Stimulated activated naive CD8-positive, alpha-beta T cell treated with anti-CD3 and anti-CD28 coated beads, Interleukin-15, amount 100 ng/mL, for 72 hours (primary cell): ENCODE measurements around the gene NTNG2.
A peak's percentile ranks its signal among the peaks of the same experiment; 100 is the strongest.

Experiments used
- ATAC-seq: fragments of 150-1000 bp; cut with Tn5 transposase; 2 replicates; pipeline ENCODE4 v1.10.0; 2021; ENCODE audit warnings: mild to moderate bottlenecking, moderate library complexity
- DNase-seq, 2 donors: peaks; one replicate each; pipeline ENCODE4 v3.0.0; 2021 to 2022
- H3K27ac Mint-ChIP-seq, 2 donors: one replicate each; pipeline ENCODE4 v1.8.0; 2022; ENCODE audit warnings: mild to moderate bottlenecking in 2 of 2, mixed read lengths in 2 of 2, moderate library complexity in 2 of 2
- H3K27me3 Mint-ChIP-seq: one replicate; pipeline ENCODE4 v1.8.0; 2022; ENCODE audit warnings: mixed read lengths
- H3K4me1 Mint-ChIP-seq: one replicate; pipeline ENCODE4 v1.8.0; 2022; ENCODE audit warnings: mild to moderate bottlenecking, mixed read lengths
- H3K4me3 Mint-ChIP-seq, 2 donors: one replicate each; pipeline ENCODE4 v1.8.0; 2022; ENCODE audit warnings: mild to moderate bottlenecking in 2 of 2, mixed read lengths in 2 of 2, moderate library complexity in 1 of 2
- H3K9me3 Mint-ChIP-seq, 2 donors: one replicate each; pipeline ENCODE4 v1.8.0; 2022; ENCODE audit warnings: mixed read lengths in 2 of 2

The NTNG2 gene

DNA sequence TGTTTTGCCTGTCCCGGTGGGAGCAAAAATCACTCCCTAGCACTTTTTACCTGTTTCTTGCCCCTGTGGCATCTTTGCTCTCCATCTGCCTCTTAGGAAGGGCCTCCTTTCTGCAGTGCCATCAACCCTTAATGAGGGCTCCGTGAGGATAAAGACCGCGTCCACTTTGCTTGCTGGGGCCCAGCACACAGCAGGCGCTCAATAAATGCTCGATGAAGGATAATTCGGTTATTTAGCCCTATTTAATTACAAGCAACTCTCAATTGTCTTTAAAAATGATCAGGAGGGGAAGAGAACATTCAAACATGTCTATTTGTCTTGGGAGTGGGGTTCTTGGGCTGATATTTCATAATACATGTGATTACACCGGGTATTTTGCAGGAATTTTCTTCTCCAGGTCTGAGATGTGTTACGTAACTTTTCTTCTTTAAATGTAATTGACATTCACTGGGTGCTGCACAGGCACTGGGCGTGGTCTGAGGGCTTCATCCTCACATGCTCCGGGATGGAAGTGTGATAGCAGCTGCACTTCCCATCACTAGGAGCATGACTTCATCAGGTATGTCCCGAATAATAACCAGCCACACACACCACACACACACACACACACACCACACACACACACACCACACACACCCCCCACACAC is 19.8 kb upstream of the NTNG2 start:
- Mint-ChIP-seq H3K4me3 (peak overlapping the region; percentile 70 to 88), H3K27me3 (peaks cover 95% of the 10 kb centered on the region), H3K27ac (no peak overlapping the region), H3K4me1 (peaks cover 35% of the 10 kb centered on the region), H3K9me3 (no peaks in the 10 kb centered on the region)
- ATAC-seq (no peak), DNase-seq (no peak)

- peaks cover 44% of the 10 kb centered on the region for H3K4me1 Mint-ChIP-seq
- DNase-seq (no peak), ATAC-seq (no peak)
- no peak overlapping the region for H3K27ac Mint-ChIP-seq
- no peaks in the 10 kb centered on the region for H3K9me3 Mint-ChIP-seq
- no peak overlapping the region for H3K4me3 Mint-ChIP-seq
- H3K27me3 Mint-ChIP-seq, result peaks cover 95% of the 10 kb centered on the region
Observed at GRCh38 chr9:132142924-132143323, 18.9 kb upstream of the NTNG2 start.

GRCh38 chr9:132143359-132143758 is 18.5 kb upstream of the NTNG2 start:
- Mint-ChIP-seq H3K27ac (no peak overlapping the region), H3K4me1 (peaks cover 45% of the 10 kb centered on the region)

GRCh38 chr9:132144708-132145365 is 17.0 kb upstream of the NTNG2 start:
- H3K4me3 Mint-ChIP-seq, result peak overlapping the region in 1 of 2 donors; percentile 0
- ATAC-seq, result peak; percentile 93

More at GRCh38 chr9:132143359-132143758, 18.5 kb upstream of the NTNG2 start:
- H3K4me3 Mint-ChIP-seq, result no peak overlapping the region
- H3K27me3 Mint-ChIP-seq, result peaks cover 95% of the 10 kb centered on the region
- ATAC-seq (no peak), DNase-seq (no peak)
- H3K9me3 Mint-ChIP-seq, result no peaks in the 10 kb centered on the region

GRCh38 chr9:132146039-132146438 is 15.8 kb upstream of the NTNG2 start:
- H3K9me3 Mint-ChIP-seq, result no peaks in the 10 kb centered on the region
- H3K27me3 Mint-ChIP-seq, result peaks cover 95% of the 10 kb centered on the region
- ATAC-seq (no peak), DNase-seq (no peak)
- H3K27ac Mint-ChIP-seq, result no peak overlapping the region
- no peak overlapping the region for H3K4me3 Mint-ChIP-seq
- peaks cover 34% of the 10 kb centered on the region for H3K4me1 Mint-ChIP-seq

More at GRCh38 chr9:132144708-132145365, 17.0 kb upstream of the NTNG2 start:
- DNase-seq, result peak in 1 of 2 donors; percentile 15
- Mint-ChIP-seq H3K27ac (no peak overlapping the region), H3K27me3 (peaks cover 95% of the 10 kb centered on the region), H3K4me1 (peaks cover 42% of the 10 kb centered on the region), H3K9me3 (no peaks in the 10 kb centered on the region)

- Mint-ChIP-seq H3K9me3 (no peaks in the 10 kb centered on the region), H3K27me3 (peaks cover 95% of the 10 kb centered on the region), H3K4me3 (no peak overlapping the region), H3K4me1 (peaks cover 29% of the 10 kb centered on the region), H3K27ac (peak overlapping the region in 1 of 2 donors; percentile 68)
- no peak for ATAC-seq
- no peak for DNase-seq
Observed at GRCh38 chr9:132146575-132146974, 15.3 kb upstream of the NTNG2 start.

DNA sequence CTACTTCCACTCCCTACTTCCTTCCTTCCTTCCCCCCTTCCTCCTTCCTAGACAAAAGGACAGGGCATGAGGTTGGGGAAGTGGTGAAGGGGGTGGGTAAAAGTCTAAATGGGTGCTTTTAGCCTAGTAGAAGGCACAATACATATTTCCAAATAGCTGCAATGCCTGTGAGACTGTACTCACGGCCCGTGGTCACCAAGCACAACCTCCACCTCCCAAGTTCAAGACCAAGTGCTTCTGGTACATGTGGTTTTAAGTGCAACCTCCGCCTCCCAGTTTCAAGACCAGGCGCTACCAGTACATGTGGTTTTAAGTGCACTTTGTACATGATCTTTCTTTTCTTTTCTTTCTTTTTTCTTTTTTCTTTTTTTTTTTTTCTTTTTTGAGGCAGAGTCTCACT is 14.5 kb upstream of the NTNG2 start:
- Mint-ChIP-seq H3K9me3 (no peaks in the 10 kb centered on the region), H3K4me1 (peaks cover 23% of the 10 kb centered on the region), H3K27ac (peak overlapping the region in 1 of 2 donors; percentile 19), H3K27me3 (peaks cover 94% of the 10 kb centered on the region), H3K4me3 (peak overlapping the region in 1 of 2 donors; percentile 31)
- DNase-seq (no peak), ATAC-seq (no peak)

DNA sequence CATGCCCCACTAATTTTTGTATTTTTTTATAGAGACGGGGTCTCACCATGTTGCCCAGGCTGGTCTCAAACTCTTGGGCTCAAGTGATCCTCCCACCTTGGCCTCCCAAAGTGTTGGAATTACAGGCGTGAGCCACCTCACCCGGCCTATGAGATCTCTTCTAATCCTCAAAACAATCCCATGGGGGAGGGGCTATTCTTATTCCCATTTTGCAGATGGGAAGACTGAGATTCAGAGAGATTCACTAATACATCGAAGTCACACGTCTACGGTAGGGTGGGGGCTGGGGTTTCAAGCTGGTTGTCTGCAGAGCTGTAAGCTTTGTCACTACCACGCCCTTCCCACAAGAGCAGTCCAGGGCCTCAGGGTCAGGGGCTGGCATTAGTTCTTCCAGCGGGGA is 14.0 kb upstream of the NTNG2 start:
- Mint-ChIP-seq H3K4me1 (peaks cover 23% of the 10 kb centered on the region), H3K27ac (no peak overlapping the region), H3K27me3 (peaks cover 94% of the 10 kb centered on the region), H3K9me3 (no peaks in the 10 kb centered on the region), H3K4me3 (peak overlapping the region in 1 of 2 donors; percentile 31)
- no peak for DNase-seq
- no peak for ATAC-seq

DNA sequence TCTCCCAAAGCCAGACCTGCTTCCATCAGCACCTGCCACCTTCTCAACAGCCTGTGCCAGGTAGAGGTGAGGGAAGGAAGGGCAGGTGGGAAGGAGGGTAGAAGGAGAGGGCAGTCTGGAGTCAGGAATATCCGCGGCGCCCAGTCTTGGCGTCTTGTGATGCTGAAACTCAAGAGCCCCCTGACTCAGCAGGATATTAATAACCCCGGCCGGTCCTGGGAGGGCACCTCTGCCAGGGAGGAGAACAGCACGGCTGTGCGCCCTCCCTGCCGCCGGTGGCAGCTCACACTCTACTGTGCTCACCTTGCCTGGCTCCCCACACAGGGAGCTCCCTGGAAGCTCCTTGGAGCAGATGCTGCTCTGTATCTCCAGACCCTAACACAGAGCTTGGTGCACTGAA is 11.6 kb upstream of the NTNG2 start:
- peaks cover 91% of the 10 kb centered on the region for H3K27me3 Mint-ChIP-seq
- ATAC-seq, result no peak
- H3K4me3 Mint-ChIP-seq, result no peak overlapping the region
- H3K4me1 Mint-ChIP-seq, result peaks cover 16% of the 10 kb centered on the region
- DNase-seq, result no peak
- no peak overlapping the region for H3K27ac Mint-ChIP-seq
- H3K9me3 Mint-ChIP-seq, result no peaks in the 10 kb centered on the region

DNA sequence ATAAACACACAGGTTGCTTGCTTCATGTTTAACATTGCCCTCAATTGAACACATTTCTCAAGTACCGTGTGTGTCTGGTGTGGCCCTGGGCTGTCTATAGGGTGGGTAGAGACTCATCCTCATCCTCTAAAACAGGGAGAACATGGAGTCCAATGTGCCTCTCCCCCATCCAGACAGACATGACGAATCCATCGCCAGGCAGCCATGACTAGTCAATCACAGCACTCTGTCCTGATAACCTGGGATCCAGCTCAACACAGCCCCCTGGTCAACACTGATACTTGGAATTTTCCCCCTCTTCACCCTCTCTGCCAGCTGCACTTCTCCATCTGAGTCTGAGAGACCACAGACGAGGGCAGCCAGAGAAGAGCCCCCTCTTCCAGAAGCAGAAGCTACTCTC is 10.7 kb upstream of the NTNG2 start:
- Mint-ChIP-seq H3K4me3 (no peak overlapping the region), H3K9me3 (no peaks in the 10 kb centered on the region), H3K27ac (no peak overlapping the region), H3K27me3 (peaks cover 91% of the 10 kb centered on the region), H3K4me1 (peaks cover 14% of the 10 kb centered on the region)
- no peak for ATAC-seq
- no peak for DNase-seq

- ATAC-seq, result no peak
- Mint-ChIP-seq H3K4me1 (peaks cover 8% of the 10 kb centered on the region), H3K27me3 (peaks cover 91% of the 10 kb centered on the region), H3K27ac (no peak overlapping the region), H3K9me3 (no peaks in the 10 kb centered on the region), H3K4me3 (no peak overlapping the region)
- no peak for DNase-seq
Observed at GRCh38 chr9:132152231-132152630, 9.6 kb upstream of the NTNG2 start.

DNA sequence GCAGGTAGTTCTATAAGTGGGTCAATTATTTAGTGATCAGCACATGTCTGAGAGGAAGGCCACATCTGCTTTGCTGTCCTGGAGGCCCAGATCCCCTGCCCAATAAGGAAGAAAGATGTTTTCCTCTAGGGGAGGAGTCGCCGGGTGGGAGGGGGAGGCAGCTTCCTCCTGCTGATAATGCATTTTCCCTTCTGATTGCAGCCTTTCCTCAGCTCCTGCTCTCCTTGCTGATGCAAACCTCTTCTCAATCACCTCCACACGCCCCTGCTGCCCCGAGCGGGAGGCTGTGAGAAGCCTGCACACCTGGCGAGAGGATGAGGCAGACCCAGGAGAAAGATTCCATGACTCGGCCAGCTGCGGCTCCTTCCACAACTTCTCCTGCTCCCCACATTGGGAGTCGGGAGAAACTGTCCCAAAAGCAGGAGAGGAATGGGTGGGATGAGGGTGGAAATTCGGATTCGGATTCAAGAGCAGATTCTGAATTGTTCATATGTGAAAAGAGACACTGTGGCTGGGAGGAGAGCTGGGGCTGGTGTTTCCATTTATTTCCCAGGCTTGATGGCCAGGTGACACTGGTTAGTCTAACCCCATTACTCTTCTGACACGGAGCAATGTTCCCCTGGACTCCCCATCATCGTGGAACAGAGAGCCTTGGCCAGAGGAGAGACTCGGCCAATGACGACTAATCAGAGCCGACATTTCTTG is 6.8 kb upstream of the NTNG2 start:
- no peaks in the 10 kb centered on the region for H3K4me1 Mint-ChIP-seq
- H3K4me3 Mint-ChIP-seq, result no peak overlapping the region
- no peak for DNase-seq
- H3K27ac Mint-ChIP-seq, result peak overlapping the region in 1 of 2 donors; percentile 71
- peaks cover 85% of the 10 kb centered on the region for H3K27me3 Mint-ChIP-seq
- no peaks in the 10 kb centered on the region for H3K9me3 Mint-ChIP-seq
- ATAC-seq, result no peak

DNA sequence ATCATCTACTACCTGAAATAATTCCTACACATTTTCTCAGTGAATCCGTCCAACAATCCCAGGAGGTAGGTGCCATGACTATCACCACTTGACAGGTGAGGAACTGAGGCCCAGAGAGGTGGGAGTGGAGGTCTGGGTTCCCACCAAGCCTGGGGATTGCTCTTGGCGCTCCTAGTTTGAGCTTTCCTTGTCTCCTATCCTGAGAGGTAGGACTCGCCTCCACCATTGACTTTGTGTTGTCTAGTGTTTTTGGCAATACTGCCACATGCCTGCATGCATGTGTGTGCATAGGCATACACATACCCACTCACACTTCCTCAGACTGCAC is 6.3 kb upstream of the NTNG2 start:
- Mint-ChIP-seq H3K4me1 (peaks cover 2% of the 10 kb centered on the region), H3K4me3 (no peak overlapping the region), H3K9me3 (no peaks in the 10 kb centered on the region), H3K27me3 (peaks cover 85% of the 10 kb centered on the region), H3K27ac (no peak overlapping the region)
- ATAC-seq (no peak), DNase-seq (no peak)

- Mint-ChIP-seq H3K4me3 (no peak overlapping the region), H3K27me3 (peaks cover 82% of the 10 kb centered on the region), H3K9me3 (no peaks in the 10 kb centered on the region), H3K4me1 (peaks cover 7% of the 10 kb centered on the region), H3K27ac (no peak overlapping the region)
- no peak for ATAC-seq
- DNase-seq, result no peak
Observed at GRCh38 chr9:132156262-132156661, 5.6 kb upstream of the NTNG2 start.

GRCh38 chr9:132157347-132158116 is 4.3 kb upstream of the NTNG2 start:
- peaks cover 13% of the 10 kb centered on the region for H3K4me1 Mint-ChIP-seq

More at GRCh38 chr9:132157347-132158116, 4.3 kb upstream of the NTNG2 start:
- H3K4me3 Mint-ChIP-seq, result no peak overlapping the region
- peaks cover 77% of the 10 kb centered on the region for H3K27me3 Mint-ChIP-seq
- no peak for DNase-seq
- no peak for ATAC-seq
- no peak overlapping the region for H3K27ac Mint-ChIP-seq
- H3K9me3 Mint-ChIP-seq, result no peaks in the 10 kb centered on the region
